Nephron progenitor cell (in vitro differentiated cells): ENCODE results near the gene IRS1.

Experiments used
- DNase-seq: peaks from one replicate; pipeline ENCODE4 v3.0.0; 2021
- H3K27ac Mint-ChIP-seq: 2 replicates; pipeline ENCODE4 v1.8.0; 2021; ENCODE audit warnings: mild to moderate bottlenecking, moderate library complexity, mixed read lengths
- H3K27me3 Mint-ChIP-seq: 2 replicates; pipeline ENCODE4 v1.8.0; 2021; ENCODE audit warnings: mild to moderate bottlenecking, low read depth, mixed read lengths; ENCODE audit not compliant: poor library complexity
- H3K36me3 Mint-ChIP-seq: 2 replicates; pipeline ENCODE4 v1.8.0; 2021; ENCODE audit warnings: low read depth, mixed read lengths
- H3K4me1 Mint-ChIP-seq: 2 replicates; pipeline ENCODE4 v1.8.0; 2021; ENCODE audit warnings: mixed read lengths
- H3K4me3 Mint-ChIP-seq: 2 replicates; pipeline ENCODE4 v1.8.0; 2021; ENCODE audit warnings: mild to moderate bottlenecking, moderate library complexity, mixed read lengths
- H3K9me3 Mint-ChIP-seq: 2 replicates; pipeline ENCODE4 v1.8.0; 2021; ENCODE audit warnings: mild to moderate bottlenecking, moderate library complexity, mixed read lengths
- TF ChIP-seq, protein P1 (sequence below): fragments of 200-600 bp; sonication (generic); IDR thresholded peaks from 2 replicates; pipeline ENCODE4 v1.5.0; 2021; ENCODE audit warnings: antibody characterized with exemption

Gene IRS1

DNA sequence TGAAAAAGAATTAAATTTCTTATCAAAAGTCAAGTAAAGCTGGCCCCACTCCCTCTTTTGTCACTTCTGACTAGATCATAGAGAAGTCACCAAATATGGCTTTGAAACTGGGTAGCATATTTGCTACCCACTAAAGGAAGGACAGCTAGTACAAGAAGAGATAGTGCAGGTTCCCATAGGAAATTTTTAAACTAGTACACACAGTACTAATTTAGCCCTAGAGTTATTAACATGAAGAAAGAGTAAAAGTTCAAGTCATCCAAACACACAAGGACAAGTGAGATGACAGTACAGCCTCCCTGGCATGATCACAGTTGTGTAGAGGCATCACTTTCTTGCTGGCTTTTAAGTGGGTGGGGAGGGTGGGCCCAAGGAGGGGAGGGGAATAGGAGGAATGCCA is 100.9 kb downstream of the IRS1 start:
- Mint-ChIP-seq H3K27ac (no peak overlapping the region), H3K27me3 (peaks cover 4% of the 10 kb centered on the region), H3K36me3 (no peaks in the 10 kb centered on the region), H3K4me1 (peaks cover 25% of the 10 kb centered on the region), H3K4me3 (no peak overlapping the region), H3K9me3 (no peaks in the 10 kb centered on the region)
- DNase-seq = no peak
- TF ChIP-seq, protein P1, sequence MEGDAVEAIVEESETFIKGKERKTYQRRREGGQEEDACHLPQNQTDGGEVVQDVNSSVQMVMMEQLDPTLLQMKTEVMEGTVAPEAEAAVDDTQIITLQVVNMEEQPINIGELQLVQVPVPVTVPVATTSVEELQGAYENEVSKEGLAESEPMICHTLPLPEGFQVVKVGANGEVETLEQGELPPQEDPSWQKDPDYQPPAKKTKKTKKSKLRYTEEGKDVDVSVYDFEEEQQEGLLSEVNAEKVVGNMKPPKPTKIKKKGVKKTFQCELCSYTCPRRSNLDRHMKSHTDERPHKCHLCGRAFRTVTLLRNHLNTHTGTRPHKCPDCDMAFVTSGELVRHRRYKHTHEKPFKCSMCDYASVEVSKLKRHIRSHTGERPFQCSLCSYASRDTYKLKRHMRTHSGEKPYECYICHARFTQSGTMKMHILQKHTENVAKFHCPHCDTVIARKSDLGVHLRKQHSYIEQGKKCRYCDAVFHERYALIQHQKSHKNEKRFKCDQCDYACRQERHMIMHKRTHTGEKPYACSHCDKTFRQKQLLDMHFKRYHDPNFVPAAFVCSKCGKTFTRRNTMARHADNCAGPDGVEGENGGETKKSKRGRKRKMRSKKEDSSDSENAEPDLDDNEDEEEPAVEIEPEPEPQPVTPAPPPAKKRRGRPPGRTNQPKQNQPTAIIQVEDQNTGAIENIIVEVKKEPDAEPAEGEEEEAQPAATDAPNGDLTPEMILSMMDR = no peak

GRCh38 chr2:226694586-226695284 is 104.9 kb downstream of the IRS1 start:
- Mint-ChIP-seq H3K36me3 (no peaks in the 10 kb centered on the region), H3K9me3 (peaks cover 4% of the 10 kb centered on the region), H3K4me1 (peaks cover 22% of the 10 kb centered on the region), H3K27me3 (peaks cover 4% of the 10 kb centered on the region), H3K4me3 (no peak overlapping the region), H3K27ac (no peak overlapping the region)
- DNase-seq = no peak
- TF ChIP-seq, protein P1 = no peak

DNA sequence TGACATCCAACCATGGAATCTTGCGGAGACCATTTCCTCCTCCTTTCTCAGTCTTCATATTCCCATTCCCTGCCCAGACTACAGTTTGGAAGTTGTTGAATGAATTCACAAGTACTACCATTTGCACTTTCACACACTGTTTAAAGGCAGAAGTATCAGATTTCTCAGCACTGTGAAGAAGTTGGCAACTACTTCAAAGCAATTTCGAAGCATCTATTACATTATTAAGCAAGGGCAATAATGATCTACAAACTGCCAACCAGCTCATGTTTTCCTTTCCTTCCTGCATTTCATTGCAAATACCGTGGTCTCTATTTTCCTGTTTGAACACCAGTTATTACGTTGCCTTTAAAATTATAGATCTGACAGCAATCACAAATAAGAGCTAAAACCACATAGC is 105.5 kb downstream of the IRS1 start:
- H3K27me3 Mint-ChIP-seq = peaks cover 4% of the 10 kb centered on the region
- no peaks in the 10 kb centered on the region for H3K36me3 Mint-ChIP-seq
- H3K4me3 Mint-ChIP-seq = no peak overlapping the region
- H3K9me3 Mint-ChIP-seq = peaks cover 4% of the 10 kb centered on the region
- no peak overlapping the region for H3K27ac Mint-ChIP-seq
- no peak for DNase-seq
- TF ChIP-seq, protein P1 = no peak
- H3K4me1 Mint-ChIP-seq = peaks cover 22% of the 10 kb centered on the region

- Mint-ChIP-seq H3K27ac (no peak overlapping the region), H3K27me3 (peaks cover 4% of the 10 kb centered on the region), H3K36me3 (no peaks in the 10 kb centered on the region), H3K4me3 (no peak overlapping the region), H3K9me3 (peaks cover 9% of the 10 kb centered on the region), H3K4me1 (peaks cover 22% of the 10 kb centered on the region)
- TF ChIP-seq, protein P1 = no peak
- no peak for DNase-seq
Observed at GRCh38 chr2:226693521-226693920, 106.1 kb downstream of the IRS1 start.

DNA sequence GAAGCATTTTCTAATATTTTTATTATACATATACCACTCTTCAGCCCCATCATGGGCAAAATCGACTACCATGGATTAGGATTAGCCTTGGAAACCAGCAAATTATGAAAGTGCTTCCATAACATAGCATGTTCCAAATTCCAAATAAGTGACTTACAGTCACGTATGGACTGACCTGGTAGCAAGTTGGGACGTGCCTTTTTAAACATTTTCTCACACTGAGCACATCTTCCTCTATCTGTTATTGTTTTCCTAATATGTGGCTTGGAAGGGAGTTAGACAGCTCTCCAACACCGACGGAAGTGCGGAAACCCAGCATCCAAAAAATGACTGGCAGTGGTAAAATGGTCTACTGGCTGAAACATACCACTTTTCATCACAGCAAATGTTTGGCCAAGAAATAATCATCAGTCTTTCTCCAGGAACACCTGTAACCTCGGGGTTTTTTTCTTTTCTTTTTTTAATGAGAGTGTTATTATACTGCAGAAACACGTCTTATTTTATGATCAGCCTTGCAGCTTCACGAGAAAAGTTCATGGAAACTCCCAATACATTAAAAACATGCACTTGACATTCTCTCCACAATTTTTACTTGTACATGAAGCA is 107.0 kb downstream of the IRS1 start:
- TF ChIP-seq, protein P1 = no peak
- Mint-ChIP-seq H3K9me3 (peaks cover 18% of the 10 kb centered on the region), H3K4me1 (peaks cover 22% of the 10 kb centered on the region), H3K4me3 (no peak overlapping the region), H3K27ac (no peak overlapping the region), H3K36me3 (no peaks in the 10 kb centered on the region), H3K27me3 (peaks cover 4% of the 10 kb centered on the region)
- no peak for DNase-seq

GRCh38 chr2:226691255-226691654 is 108.4 kb downstream of the IRS1 start:
- DNase-seq = no peak
- Mint-ChIP-seq H3K36me3 (no peaks in the 10 kb centered on the region), H3K4me3 (no peak overlapping the region), H3K27me3 (peaks cover 5% of the 10 kb centered on the region), H3K9me3 (peaks cover 21% of the 10 kb centered on the region), H3K27ac (no peak overlapping the region), H3K4me1 (peaks cover 22% of the 10 kb centered on the region)
- TF ChIP-seq, protein P1 = no peak
